Natural killer cell (primary cell): ENCODE data around the gene VASN. TPM values are rescaled to one million over a fixed set of nuclear protein-coding genes. Genes with fewer than 3 reads are reported as not detected.

Experiments used
- ATAC-seq, 3 donors: fragments of 150-1000 bp in 2 of 3; fragments of 200-7000 bp in 1 of 3; cut with Tn5 transposase; 1 replicate in 1 of 3; 2 replicates in 2 of 3; pipeline ENCODE4 v1.10.0; 2021; ENCODE audit warnings: mild to moderate bottlenecking in 2 of 3, moderate library complexity in 2 of 3
- DNase-seq, 2 donors: peaks; one replicate each; pipeline versions ENCODE4 v3.0.0 to v3.0.0-alpha.2; 2013 to 2021; ENCODE audit warnings: mixed read lengths in 1 of 2
- H3K27ac ChIP-seq: one replicate; pipeline ENCODE4 v1.5.1; 2013; ENCODE audit warnings: mild to moderate bottlenecking, low read length
- H3K27me3 ChIP-seq: one replicate; pipeline ENCODE4 v1.6.1; 2013; ENCODE audit warnings: low read length; ENCODE audit not compliant: control insufficient read depth, insufficient read depth
- H3K36me3 ChIP-seq: one replicate; pipeline ENCODE4 v1.6.1; 2013; ENCODE audit warnings: low read length; ENCODE audit not compliant: control insufficient read depth, insufficient read depth
- H3K4me1 ChIP-seq: one replicate; pipeline ENCODE4 v1.6.1; 2013; ENCODE audit warnings: low read length; ENCODE audit not compliant: control insufficient read depth, insufficient read depth
- H3K4me3 ChIP-seq: one replicate; pipeline ENCODE4 v1.5.1; 2013; ENCODE audit warnings: low read length
- H3K9me3 ChIP-seq: one replicate; pipeline ENCODE4 v1.6.1; 2013; ENCODE audit warnings: low read length; ENCODE audit not compliant: control insufficient read depth, insufficient read depth
- H3K27ac Mint-ChIP-seq, 2 donors: one replicate each; pipeline ENCODE4 v1.8.0; 2022; ENCODE audit warnings: mild to moderate bottlenecking in 2 of 2, mixed read lengths in 2 of 2, moderate library complexity in 1 of 2
- H3K27me3 Mint-ChIP-seq, 2 donors: one replicate each; pipeline ENCODE4 v1.8.0; 2022; ENCODE audit warnings: low read depth in 2 of 2, mixed read lengths in 2 of 2
- H3K36me3 Mint-ChIP-seq: one replicate; pipeline ENCODE4 v1.8.0; 2022; ENCODE audit warnings: mixed read lengths
- H3K4me1 Mint-ChIP-seq, 2 donors: one replicate each; pipeline ENCODE4 v1.8.0; 2022; ENCODE audit warnings: mixed read lengths in 2 of 2
- H3K4me3 Mint-ChIP-seq: one replicate; pipeline ENCODE4 v1.8.0; 2022; ENCODE audit warnings: mild to moderate bottlenecking, moderate library complexity, mixed read lengths
- H3K9me3 Mint-ChIP-seq, 2 donors: one replicate each; pipeline ENCODE4 v1.8.0; 2022; ENCODE audit warnings: mixed read lengths in 2 of 2
- WGBS: methylation state at CpG from one replicate; pipeline ENCODE4 v1.1.7; 2013; ENCODE audit warnings: missing lambda C conversion rate; ENCODE audit not compliant: insufficient coverage; 5-methylcytosine and 5-hydroxymethylcytosine counted together
- intact Hi-C: fragments of 100-400 bp; cut with micrococcal nuclease; formaldehyde crosslinking; loops from one replicate; pipeline ENCODE4 v1.14.2; 2022
- total RNA-seq, 4 donors: library from RNA; stranded (reverse); fragments of 120-200 nt in 1 of 4; gene quantifications; one replicate each; pipeline versions ENCODE4 v1.2.3 to v1.2.4, GENCODE V29; 2013 to 2022
- TF ChIP-seq, protein P1 (sequence below): fragments of 200-600 bp; IDR thresholded peaks from one replicate; pipeline ENCODE4 v1.8.0; 2022; ENCODE audit warnings: antibody characterized with exemption

The VASN gene
- total RNA-seq, 3 donors from 2014 or later (not counting 1 experiment from before 2014, with no cell fraction given) = 0.35 to 0.93 (median 0.78) TPM

DNA sequence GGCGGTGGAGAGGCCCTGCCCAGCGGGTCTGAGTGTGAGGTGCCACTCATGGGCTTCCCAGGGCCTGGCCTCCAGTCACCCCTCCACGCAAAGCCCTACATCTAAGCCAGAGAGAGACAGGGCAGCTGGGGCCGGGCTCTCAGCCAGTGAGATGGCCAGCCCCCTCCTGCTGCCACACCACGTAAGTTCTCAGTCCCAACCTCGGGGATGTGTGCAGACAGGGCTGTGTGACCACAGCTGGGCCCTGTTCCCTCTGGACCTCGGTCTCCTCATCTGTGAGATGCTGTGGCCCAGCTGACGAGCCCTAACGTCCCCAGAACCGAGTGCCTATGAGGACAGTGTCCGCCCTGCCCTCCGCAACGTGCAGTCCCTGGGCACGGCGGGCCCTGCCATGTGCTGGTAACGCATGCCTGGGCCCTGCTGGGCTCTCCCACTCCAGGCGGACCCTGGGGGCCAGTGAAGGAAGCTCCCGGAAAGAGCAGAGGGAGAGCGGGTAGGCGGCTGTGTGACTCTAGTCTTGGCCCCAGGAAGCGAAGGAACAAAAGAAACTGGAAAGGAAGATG lies 11.2 kb downstream of the VASN start:
- H3K4me3 ChIP-seq = no peak overlapping the region
- no peaks in the 10 kb centered on the region for H3K27me3 ChIP-seq
- no peaks in the 10 kb centered on the region for H3K36me3 Mint-ChIP-seq
- peaks cover 0 to 28% of the 10 kb centered on the region in 2 donors for H3K4me1 Mint-ChIP-seq
- H3K4me1 ChIP-seq = no peaks in the 10 kb centered on the region
- TF ChIP-seq, protein P1, sequence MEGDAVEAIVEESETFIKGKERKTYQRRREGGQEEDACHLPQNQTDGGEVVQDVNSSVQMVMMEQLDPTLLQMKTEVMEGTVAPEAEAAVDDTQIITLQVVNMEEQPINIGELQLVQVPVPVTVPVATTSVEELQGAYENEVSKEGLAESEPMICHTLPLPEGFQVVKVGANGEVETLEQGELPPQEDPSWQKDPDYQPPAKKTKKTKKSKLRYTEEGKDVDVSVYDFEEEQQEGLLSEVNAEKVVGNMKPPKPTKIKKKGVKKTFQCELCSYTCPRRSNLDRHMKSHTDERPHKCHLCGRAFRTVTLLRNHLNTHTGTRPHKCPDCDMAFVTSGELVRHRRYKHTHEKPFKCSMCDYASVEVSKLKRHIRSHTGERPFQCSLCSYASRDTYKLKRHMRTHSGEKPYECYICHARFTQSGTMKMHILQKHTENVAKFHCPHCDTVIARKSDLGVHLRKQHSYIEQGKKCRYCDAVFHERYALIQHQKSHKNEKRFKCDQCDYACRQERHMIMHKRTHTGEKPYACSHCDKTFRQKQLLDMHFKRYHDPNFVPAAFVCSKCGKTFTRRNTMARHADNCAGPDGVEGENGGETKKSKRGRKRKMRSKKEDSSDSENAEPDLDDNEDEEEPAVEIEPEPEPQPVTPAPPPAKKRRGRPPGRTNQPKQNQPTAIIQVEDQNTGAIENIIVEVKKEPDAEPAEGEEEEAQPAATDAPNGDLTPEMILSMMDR = no peak
- peak overlapping the region; percentile 38 to 50 for H3K27ac Mint-ChIP-seq
- no peak overlapping the region for H3K27ac ChIP-seq
- intact Hi-C loops = no loop called here
- H3K27me3 Mint-ChIP-seq = no peaks in the 10 kb centered on the region
- no peaks in the 10 kb centered on the region for H3K9me3 Mint-ChIP-seq
- DNase-seq (no peak), ATAC-seq (no peak)
- H3K36me3 ChIP-seq = peaks cover 67% of the 10 kb centered on the region
- 97% methylated on average over 20 of the region's 21 CpGs for WGBS
- H3K9me3 ChIP-seq = no peaks in the 10 kb centered on the region
- no peak overlapping the region for H3K4me3 Mint-ChIP-seq

DNA sequence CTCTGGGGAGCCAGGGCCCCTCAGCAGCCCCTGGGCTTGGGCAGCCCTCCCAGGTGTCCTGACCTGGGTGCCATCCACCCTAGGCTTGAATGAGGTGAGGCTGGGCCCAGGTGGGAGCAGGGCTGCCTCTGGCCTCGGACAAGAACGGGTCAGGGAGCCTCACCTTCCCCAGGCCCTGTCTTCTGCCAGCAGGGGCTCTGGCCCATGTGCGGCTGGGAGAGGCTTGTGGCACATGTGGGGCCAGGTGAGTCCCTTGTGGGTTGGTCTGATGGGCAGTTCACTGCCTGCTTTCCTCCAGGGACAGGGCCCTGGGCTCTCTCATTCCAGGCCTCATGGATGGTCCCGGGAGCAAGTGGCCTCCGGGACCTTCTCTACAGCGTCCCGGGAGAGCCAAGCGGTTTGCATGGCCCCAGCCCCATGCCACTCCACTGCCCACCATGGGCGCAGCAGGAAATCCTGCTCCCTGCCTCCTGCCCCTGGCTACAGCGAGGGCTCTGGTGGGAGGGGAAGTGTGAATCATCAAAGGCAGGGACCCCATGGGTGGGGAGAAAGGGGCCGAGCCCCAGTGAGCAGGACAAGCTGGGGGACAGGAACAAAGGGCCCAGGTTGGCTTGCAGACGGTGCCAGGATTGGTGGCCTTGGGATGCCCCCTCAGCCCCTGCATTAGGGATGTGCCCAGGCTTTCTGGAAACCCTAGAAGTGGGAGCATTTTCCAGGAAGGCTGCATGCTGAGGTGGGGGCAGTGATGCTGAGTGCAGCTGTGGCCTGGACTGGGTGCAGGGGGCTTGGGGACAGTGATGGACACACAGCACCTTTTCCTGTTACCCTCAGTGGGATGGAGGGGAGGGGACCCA lies 12.2 kb downstream of the VASN start:
- Histone ChIP-seq H3K27ac (no peak overlapping the region), H3K4me3 (no peak overlapping the region), H3K9me3 (no peaks in the 10 kb centered on the region), H3K4me1 (no peaks in the 10 kb centered on the region), H3K36me3 (peaks cover 72% of the 10 kb centered on the region), H3K27me3 (no peaks in the 10 kb centered on the region)
- WGBS = 97% methylated on average over 12 of the region's 12 CpGs
- no peaks in the 10 kb centered on the region for H3K36me3 Mint-ChIP-seq
- TF ChIP-seq, protein P1 = no peak
- intact Hi-C loops = no loop called here
- no peaks in the 10 kb centered on the region for H3K9me3 Mint-ChIP-seq
- H3K4me3 Mint-ChIP-seq = no peak overlapping the region
- DNase-seq (no peak), ATAC-seq (no peak)
- peak overlapping the region; percentile 38 to 50 for H3K27ac Mint-ChIP-seq
- peaks cover 0 to 28% of the 10 kb centered on the region in 2 donors for H3K4me1 Mint-ChIP-seq
- H3K27me3 Mint-ChIP-seq = no peaks in the 10 kb centered on the region

GRCh38 chr16:4384509-4384942 lies 12.9 kb downstream of the VASN start:
- no peaks in the 10 kb centered on the region for H3K9me3 ChIP-seq
- no peaks in the 10 kb centered on the region for H3K36me3 Mint-ChIP-seq
- no peak overlapping the region for H3K27ac ChIP-seq
- H3K4me3 Mint-ChIP-seq = no peak overlapping the region
- no peak overlapping the region for H3K27ac Mint-ChIP-seq
- H3K4me1 ChIP-seq = no peaks in the 10 kb centered on the region
- peaks cover 0 to 28% of the 10 kb centered on the region in 2 donors for H3K4me1 Mint-ChIP-seq
- H3K27me3 ChIP-seq = no peaks in the 10 kb centered on the region
- no peaks in the 10 kb centered on the region for H3K27me3 Mint-ChIP-seq
- peaks cover 72% of the 10 kb centered on the region for H3K36me3 ChIP-seq
- no peaks in the 10 kb centered on the region for H3K9me3 Mint-ChIP-seq
- no peak for DNase-seq
- WGBS = 83% methylated on average over 20 of the region's 20 CpGs
- no peak for ATAC-seq
- TF ChIP-seq, protein P1 = no peak
- intact Hi-C loops = no loop called here
- H3K4me3 ChIP-seq = no peak overlapping the region
